CD14-positive monocyte (primary cell): ENCODE data around the gene BCKDHA. TPM values are rescaled to one million over a fixed set of nuclear protein-coding genes. Genes with fewer than 3 reads are reported as not detected.

ENCODE experiments used
- DNase-seq, 3 donors: peaks; one replicate each; pipeline ENCODE4 v3.0.0-alpha.2; 2011 to 2022
- H2AFZ ChIP-seq: 2 replicates; pipeline ENCODE4 v1.6.0; 2012; ENCODE audit warnings: mild to moderate bottlenecking, low read depth, low read length, inconsistent platforms; ENCODE audit not compliant: insufficient read depth, poor library complexity, severe bottlenecking
- H3K27ac ChIP-seq, 2 donors: 1 replicate in 1 of 2; 2 replicates in 1 of 2; pipeline ENCODE4 v1.5.1; 2012 to 2013; ENCODE audit warnings: low read length in 2 of 2, control low read depth in 1 of 2, inconsistent platforms in 1 of 2, low read depth in 1 of 2, mild to moderate bottlenecking in 1 of 2
- H3K27me3 ChIP-seq, 2 donors: one replicate each; pipeline versions ENCODE4 v1.6.0 to v1.6.1; 2011 to 2013; ENCODE audit warnings: low read length in 2 of 2; ENCODE audit not compliant: control insufficient read depth in 2 of 2, insufficient read depth in 2 of 2
- H3K36me3 ChIP-seq, 2 donors: replicated peaks in 1 of 2; 1 replicate in 1 of 2; 2 replicates in 1 of 2; pipeline versions ENCODE4 v1.5.1 to v1.6.1; 2012 to 2013; ENCODE audit warnings: low read length in 2 of 2, control low read depth in 1 of 2, inconsistent platforms in 1 of 2, mild to moderate bottlenecking in 1 of 2; ENCODE audit not compliant: insufficient read depth in 2 of 2, control insufficient read depth in 1 of 2
- H3K4me1 ChIP-seq, 2 donors: 1 replicate in 1 of 2; 2 replicates in 1 of 2; pipeline versions ENCODE4 v1.5.1 to v1.6.1; 2012 to 2013; ENCODE audit warnings: low read length in 2 of 2, control low read depth in 1 of 2, inconsistent platforms in 1 of 2, mild to moderate bottlenecking in 1 of 2, moderate library complexity in 1 of 2; ENCODE audit not compliant: insufficient read depth in 2 of 2, control insufficient read depth in 1 of 2
- H3K4me2 ChIP-seq: replicated peaks from 2 replicates; pipeline ENCODE3; 2012; ENCODE audit warnings: low read length, moderate library complexity, mild to moderate bottlenecking; ENCODE audit not compliant: poor library complexity, severe bottlenecking; ENCODE audit errors: extremely low read depth
- H3K4me3 ChIP-seq, 3 experiments: fragments of 200-600 bp in 1 of 3; sonication (generic) in 1 of 3; replicated peaks in 1 of 3; 1 replicate in 2 of 3; 2 replicates in 1 of 3; pipeline ENCODE4 v1.5.1; 2011 to 2013; ENCODE audit warnings: low read length in 3 of 3, mild to moderate bottlenecking in 3 of 3, control low read depth in 2 of 3, low read depth in 2 of 3, inconsistent platforms in 1 of 3, moderate library complexity in 1 of 3
- H3K79me2 ChIP-seq: 2 replicates; pipeline ENCODE4 v1.6.0; 2012; ENCODE audit warnings: mild to moderate bottlenecking, control low read depth, inconsistent platforms, low read length, moderate library complexity; ENCODE audit not compliant: insufficient read depth
- H3K9ac ChIP-seq: 2 replicates; pipeline ENCODE4 v1.6.0; 2017; ENCODE audit warnings: low read length, mild to moderate bottlenecking; ENCODE audit not compliant: insufficient read depth, poor library complexity, severe bottlenecking
- H3K9me3 ChIP-seq, 2 donors: replicated peaks in 1 of 2; 1 replicate in 1 of 2; 2 replicates in 1 of 2; pipeline versions ENCODE4 v1.5.1 to v1.6.1; 2012 to 2013; ENCODE audit warnings: low read length in 2 of 2, control low read depth in 1 of 2; ENCODE audit not compliant: control insufficient read depth in 1 of 2, insufficient read depth in 1 of 2
- H4K20me1 ChIP-seq: 2 replicates; pipeline ENCODE4 v1.6.0; 2012; ENCODE audit warnings: mild to moderate bottlenecking, low read length, control low read depth, moderate library complexity; ENCODE audit not compliant: insufficient read depth
- H3K27ac Mint-ChIP-seq, 7 donors: one replicate each; pipeline ENCODE4 v1.8.0; 2020; ENCODE audit warnings: mild to moderate bottlenecking in 7 of 7, mixed read lengths in 7 of 7, moderate library complexity in 6 of 7, inconsistent platforms in 2 of 7
- H3K27me3 Mint-ChIP-seq, 3 donors: one replicate each; pipeline ENCODE4 v1.8.0; 2021 to 2022; ENCODE audit warnings: low read depth in 3 of 3, mild to moderate bottlenecking in 3 of 3, mixed read lengths in 3 of 3, moderate library complexity in 3 of 3, inconsistent platforms in 1 of 3
- H3K36me3 Mint-ChIP-seq, 2 donors: one replicate each; pipeline ENCODE4 v1.8.0; 2020; ENCODE audit warnings: mixed read lengths in 2 of 2, inconsistent platforms in 1 of 2, mild to moderate bottlenecking in 1 of 2
- H3K4me1 Mint-ChIP-seq: one replicate; pipeline ENCODE4 v1.8.0; 2020; ENCODE audit warnings: mild to moderate bottlenecking, mixed read lengths
- H3K4me3 Mint-ChIP-seq, 2 donors: one replicate each; pipeline ENCODE4 v1.8.0; 2020; ENCODE audit warnings: mild to moderate bottlenecking in 2 of 2, mixed read lengths in 2 of 2, moderate library complexity in 1 of 2
- H3K9me3 Mint-ChIP-seq, 7 donors: one replicate each; pipeline ENCODE4 v1.8.0; 2020 to 2022; ENCODE audit warnings: mixed read lengths in 7 of 7, mild to moderate bottlenecking in 6 of 7, moderate library complexity in 6 of 7, inconsistent platforms in 2 of 7
- WGBS: methylation state at CpG from one replicate; pipeline ENCODE4 v1.1.5; 2013; ENCODE audit warnings: missing lambda C conversion rate; ENCODE audit not compliant: insufficient coverage; 5-methylcytosine and 5-hydroxymethylcytosine counted together
- intact Hi-C, 2 donors: fragments of 100-400 bp; cut with micrococcal nuclease; formaldehyde crosslinking; loops; one replicate each; pipeline versions ENCODE4 v1.15.0 to v1.15.1; 2023
- polyA plus RNA-seq, 3 donors: library from polyadenylated mRNA; depleted of rRNA in 1 of 3; unstranded in 2 of 3; stranded (reverse) in 1 of 3; fragments of 300-500 nt in 2 of 3; fragments of >200 nt in 1 of 3; fragmentation: Illumina TruSeq in 2 of 3; gene quantifications; 1 replicate in 2 of 3; 2 replicates in 1 of 3; pipeline ENCODE4 v1.2.3, GENCODE V29; 2012 to 2021
- TF ChIP-seq, protein P1 (sequence below): fragments of 200-600 bp; IDR thresholded peaks from one replicate; pipeline ENCODE4 v1.8.0; 2022; ENCODE audit warnings: antibody characterized with exemption, mild to moderate bottlenecking

The BCKDHA gene
- polyA plus RNA-seq, 3 donors, result 52.4 to 90.1 (median 87.6) TPM

DNA sequence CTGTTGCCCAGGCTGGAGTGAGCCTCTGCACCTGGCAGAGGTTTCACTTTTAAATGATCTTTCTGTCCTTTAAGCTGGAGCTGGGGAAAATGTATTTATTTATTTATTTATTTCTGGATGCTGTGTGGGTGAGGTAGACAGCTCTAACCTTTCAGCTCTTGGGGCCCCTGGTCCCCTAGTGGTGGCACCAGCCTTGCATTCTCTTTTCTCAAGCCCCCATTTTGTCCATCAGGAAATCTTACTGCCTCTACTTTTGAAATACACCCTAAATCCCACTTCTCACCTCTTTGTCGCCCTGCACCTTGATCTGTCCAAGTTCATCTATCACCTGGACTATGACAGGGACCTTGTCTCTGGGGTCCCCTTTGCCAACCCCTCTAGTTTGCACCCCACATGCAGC, 31.5 kb upstream of the BCKDHA start:
- intact Hi-C loops, result no loop called here
- Histone ChIP-seq H3K79me2 (peaks cover 53% of the 10 kb centered on the region), H4K20me1 (no peaks in the 10 kb centered on the region), H3K4me2 (no peak overlapping the region), H3K4me3 (no peak overlapping the region), H3K27me3 (no peaks in the 10 kb centered on the region), H2AFZ (no peak overlapping the region), H3K9me3 (no peaks in the 10 kb centered on the region), H3K27ac (peak overlapping the region; percentile 83 to 99), H3K36me3 (peaks cover 0 to 2% of the 10 kb centered on the region in 2 donors), H3K4me1 (peaks cover 64 to 71% of the 10 kb centered on the region in 2 donors), H3K9ac (no peak overlapping the region)
- peak overlapping the region in 1 of 2 donors; percentile 48 for H3K4me3 Mint-ChIP-seq
- H3K27me3 Mint-ChIP-seq, result peaks cover 0 to 2% (median 0%) of the 10 kb centered on the region in 3 donors
- peaks cover 0 to 2% (median 0%) of the 10 kb centered on the region in 7 donors for H3K9me3 Mint-ChIP-seq
- TF ChIP-seq, protein P1, sequence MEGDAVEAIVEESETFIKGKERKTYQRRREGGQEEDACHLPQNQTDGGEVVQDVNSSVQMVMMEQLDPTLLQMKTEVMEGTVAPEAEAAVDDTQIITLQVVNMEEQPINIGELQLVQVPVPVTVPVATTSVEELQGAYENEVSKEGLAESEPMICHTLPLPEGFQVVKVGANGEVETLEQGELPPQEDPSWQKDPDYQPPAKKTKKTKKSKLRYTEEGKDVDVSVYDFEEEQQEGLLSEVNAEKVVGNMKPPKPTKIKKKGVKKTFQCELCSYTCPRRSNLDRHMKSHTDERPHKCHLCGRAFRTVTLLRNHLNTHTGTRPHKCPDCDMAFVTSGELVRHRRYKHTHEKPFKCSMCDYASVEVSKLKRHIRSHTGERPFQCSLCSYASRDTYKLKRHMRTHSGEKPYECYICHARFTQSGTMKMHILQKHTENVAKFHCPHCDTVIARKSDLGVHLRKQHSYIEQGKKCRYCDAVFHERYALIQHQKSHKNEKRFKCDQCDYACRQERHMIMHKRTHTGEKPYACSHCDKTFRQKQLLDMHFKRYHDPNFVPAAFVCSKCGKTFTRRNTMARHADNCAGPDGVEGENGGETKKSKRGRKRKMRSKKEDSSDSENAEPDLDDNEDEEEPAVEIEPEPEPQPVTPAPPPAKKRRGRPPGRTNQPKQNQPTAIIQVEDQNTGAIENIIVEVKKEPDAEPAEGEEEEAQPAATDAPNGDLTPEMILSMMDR, result no peak
- DNase-seq, result peak in 1 of 3 donors; percentile 27
- H3K4me1 Mint-ChIP-seq, result peaks cover 52% of the 10 kb centered on the region
- 92% methylated on average over 1 of the region's 1 CpG for WGBS
- peaks cover 0 to 5% of the 10 kb centered on the region in 2 donors for H3K36me3 Mint-ChIP-seq
- H3K27ac Mint-ChIP-seq, result peak overlapping the region in 6 of 7 donors; percentile 33 to 83 (median 51)

DNA sequence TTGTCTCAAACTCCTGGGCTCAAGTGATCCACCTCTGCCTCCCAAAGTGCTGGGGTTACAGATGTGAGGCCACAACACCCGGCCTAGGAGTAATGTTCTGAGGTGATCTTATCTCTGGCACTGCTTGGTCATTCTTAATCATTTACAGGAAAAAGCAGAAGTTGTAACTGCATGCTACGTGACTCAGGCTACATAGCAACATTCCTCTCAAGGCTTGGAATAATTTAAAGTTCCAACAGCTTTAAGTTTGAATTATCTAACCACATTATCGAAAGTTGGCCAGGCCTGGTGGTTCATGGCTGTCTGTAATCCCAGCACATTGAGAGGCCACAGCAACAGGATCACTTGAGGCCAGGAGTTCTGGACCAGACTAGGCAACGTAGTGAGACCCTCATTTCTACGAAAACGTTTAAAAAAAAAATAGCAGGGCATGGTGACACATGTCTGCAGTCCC, 29.7 kb upstream of the BCKDHA start:
- peak overlapping the region; percentile 85 to 96 (median 93) for H3K27ac Mint-ChIP-seq
- intact Hi-C loops, result no loop called here

More for the DNA sequence above, 29.7 kb upstream of the BCKDHA start:
- TF ChIP-seq, protein P1, result no peak
- H4K20me1 ChIP-seq, result no peaks in the 10 kb centered on the region
- peaks cover 65% of the 10 kb centered on the region for H3K79me2 ChIP-seq
- DNase-seq, result peak; percentile 63 to 85 (median 83)
- H3K27ac ChIP-seq, result peak overlapping the region; percentile 48 to 83
- H3K4me1 ChIP-seq, result peaks cover 60 to 65% of the 10 kb centered on the region in 2 donors
- H2AFZ ChIP-seq, result peak overlapping the region; percentile 6
- 7% methylated on average over 5 of the region's 6 CpGs for WGBS
- no peaks in the 10 kb centered on the region for H3K9me3 ChIP-seq
- H3K4me3 ChIP-seq, result peak overlapping the region in 1 of 3 experiments; percentile 35
- Mint-ChIP-seq H3K27me3 (peaks cover 0 to 2% (median 0%) of the 10 kb centered on the region in 3 donors), H3K4me3 (peak overlapping the region in 1 of 2 donors; percentile 55), H3K9me3 (peaks cover 0 to 2% (median 0%) of the 10 kb centered on the region in 7 donors), H3K36me3 (peaks cover 2 to 12% of the 10 kb centered on the region in 2 donors), H3K4me1 (peaks cover 52% of the 10 kb centered on the region)
- no peaks in the 10 kb centered on the region for H3K27me3 ChIP-seq
- no peaks in the 10 kb centered on the region for H3K36me3 ChIP-seq
- peak overlapping the region; percentile 44 for H3K4me2 ChIP-seq
- peak overlapping the region; percentile 39 for H3K9ac ChIP-seq
